ENCODE data around the gene A3GALT2. TPM values are rescaled to one million over a fixed set of nuclear protein-coding genes. Genes with fewer than 3 reads are reported as not detected.

The A3GALT2 gene
- total RNA-seq, 1 donor from 2014 or later, result not detected

GRCh38 chr1:33257772-33258712, 62.9 kb downstream of the A3GALT2 start:
- intact Hi-C loops (cut with micrococcal nuclease), result loop anchor here (1.0 to 5.0 kb wide), 4 partner anchors 37 to 214 kb away; partner anchors contain the start of gene ZSCAN20

GRCh38 chr1:33257207-33257771, 63.6 kb downstream of the A3GALT2 start:
- intact Hi-C loops (cut with micrococcal nuclease), result loop anchor here (1.0 to 5.0 kb wide), 4 partner anchors 38 to 215 kb away; partner anchors contain the start of gene ZSCAN20

Other genes with a start within 250 kb of the A3GALT2 start
- gene AZIN2, start 239.9 kb downstream of the A3GALT2 start, total RNA-seq, result 5.1 and 5.5 TPM in 2 replicates
- gene TRIM62, start 139.1 kb downstream of the A3GALT2 start, total RNA-seq, result 9.2 and 10.4 TPM in 2 replicates
- 17.5 and 21.6 TPM in 2 replicates for gene ZNF362, start 64.6 kb downstream of the A3GALT2 start, total RNA-seq
- 41.4 and 42.6 TPM in 2 replicates for gene PHC2, start 110.0 kb upstream of the A3GALT2 start, total RNA-seq
- 2.1 and 2.2 TPM in 2 replicates for gene ZSCAN20, start 151.5 kb upstream of the A3GALT2 start, total RNA-seq

All from T-helper 1 cell treated with Interleukin-12 subunit alpha and Interleukin-12 subunit beta and Interleukin-4 antibody, amounts not matched to agents 30 ng/mL and 1 ng/mL, for 36 hours (primary cell).